Activated T-helper 1 cell treated with anti-CD3 and anti-CD28 coated beads, Interleukin-12 subunit alpha, Interleukin-12 subunit beta, Interleukin-2, Interleukin-4 antibody, amounts not matched to agents 30 ng/mL and 10 ng/mL and 1 ng/mL, durations not matched to agents 14 hours and 24 hours and 36 hours (primary cell): ENCODE measurements around the gene ZDHHC8. TPM values are rescaled to one million over a fixed set of nuclear protein-coding genes. Genes with fewer than 3 reads are reported as not detected.

Experiments used
- DNase-seq: peaks from one replicate; pipeline ENCODE4 v3.0.0; 2021; ENCODE audit warnings: low spot score
- H3K27ac Mint-ChIP-seq: one replicate; pipeline ENCODE4 v1.8.0; 2021; ENCODE audit warnings: mild to moderate bottlenecking, mixed read lengths
- H3K27me3 Mint-ChIP-seq: one replicate; pipeline ENCODE4 v1.8.0; 2022; ENCODE audit warnings: mild to moderate bottlenecking, moderate library complexity, mixed read lengths; ENCODE audit not compliant: insufficient read depth
- H3K36me3 Mint-ChIP-seq: one replicate; pipeline ENCODE4 v1.8.0; 2021; ENCODE audit warnings: low read depth, mixed read lengths
- H3K4me1 Mint-ChIP-seq: one replicate; pipeline ENCODE4 v1.8.0; 2021; ENCODE audit warnings: low read depth, mixed read lengths
- H3K4me3 Mint-ChIP-seq: one replicate; pipeline ENCODE4 v1.8.0; 2021; ENCODE audit warnings: mild to moderate bottlenecking, moderate library complexity, mixed read lengths
- H3K9me3 Mint-ChIP-seq: one replicate; pipeline ENCODE4 v1.8.0; 2021; ENCODE audit warnings: mixed read lengths
- intact Hi-C: fragments of 100-400 bp; cut with micrococcal nuclease; formaldehyde crosslinking; loops from one replicate; pipeline ENCODE4 v1.15.1; 2024
- total RNA-seq: library from RNA; stranded (reverse); gene quantifications from 2 replicates; pipeline ENCODE4 v1.2.3, GENCODE V29; 2022

The ZDHHC8 gene
- total RNA-seq, 1 donor from 2014 or later, result 83.9 TPM

GRCh38 chr22:20174785-20175596 is 43.4 kb downstream of the ZDHHC8 start:
- no peak for DNase-seq
- Mint-ChIP-seq H3K4me3 (no peak overlapping the region), H3K9me3 (no peaks in the 10 kb centered on the region), H3K27ac (no peak overlapping the region), H3K27me3 (no peaks in the 10 kb centered on the region), H3K4me1 (no peaks in the 10 kb centered on the region), H3K36me3 (no peaks in the 10 kb centered on the region)
- intact Hi-C loops, result no loop called here

GRCh38 chr22:20175597-20175900 is 43.9 kb downstream of the ZDHHC8 start:
- intact Hi-C loops, result no loop called here
- Mint-ChIP-seq H3K36me3 (no peaks in the 10 kb centered on the region), H3K27ac (no peak overlapping the region), H3K4me1 (no peaks in the 10 kb centered on the region), H3K27me3 (no peaks in the 10 kb centered on the region), H3K9me3 (no peaks in the 10 kb centered on the region), H3K4me3 (no peak overlapping the region)
- DNase-seq, result no peak

GRCh38 chr22:20176421-20177085 is 44.9 kb downstream of the ZDHHC8 start:
- no peak for DNase-seq
- intact Hi-C loops, result no loop called here
- H3K4me1 Mint-ChIP-seq, result no peaks in the 10 kb centered on the region
- H3K36me3 Mint-ChIP-seq, result no peaks in the 10 kb centered on the region
- H3K27me3 Mint-ChIP-seq, result no peaks in the 10 kb centered on the region
- no peak overlapping the region for H3K4me3 Mint-ChIP-seq
- H3K9me3 Mint-ChIP-seq, result no peaks in the 10 kb centered on the region
- no peak overlapping the region for H3K27ac Mint-ChIP-seq

- H3K36me3 Mint-ChIP-seq, result no peaks in the 10 kb centered on the region
- intact Hi-C loops, result no loop called here
Measured at GRCh38 chr22:20177217-20177911, 45.8 kb downstream of the ZDHHC8 start.

GRCh38 chr22:20178075-20178914 is 46.7 kb downstream of the ZDHHC8 start:
- no peak for DNase-seq
- intact Hi-C loops, result no loop called here
- Mint-ChIP-seq H3K27me3 (no peaks in the 10 kb centered on the region), H3K27ac (no peak overlapping the region), H3K4me3 (no peak overlapping the region), H3K9me3 (no peaks in the 10 kb centered on the region), H3K36me3 (no peaks in the 10 kb centered on the region), H3K4me1 (no peaks in the 10 kb centered on the region)

More at GRCh38 chr22:20177217-20177911, 45.8 kb downstream of the ZDHHC8 start:
- H3K4me1 Mint-ChIP-seq, result no peaks in the 10 kb centered on the region
- no peak overlapping the region for H3K27ac Mint-ChIP-seq
- no peak overlapping the region for H3K4me3 Mint-ChIP-seq
- no peaks in the 10 kb centered on the region for H3K9me3 Mint-ChIP-seq
- DNase-seq, result no peak
- H3K27me3 Mint-ChIP-seq, result no peaks in the 10 kb centered on the region

- no peaks in the 10 kb centered on the region for H3K9me3 Mint-ChIP-seq
- no peaks in the 10 kb centered on the region for H3K27me3 Mint-ChIP-seq
- DNase-seq, result no peak
- no peak overlapping the region for H3K27ac Mint-ChIP-seq
- intact Hi-C loops, result no loop called here
- H3K36me3 Mint-ChIP-seq, result no peaks in the 10 kb centered on the region
- no peak overlapping the region for H3K4me3 Mint-ChIP-seq
- no peaks in the 10 kb centered on the region for H3K4me1 Mint-ChIP-seq
Measured at GRCh38 chr22:20178915-20179227, 47.3 kb downstream of the ZDHHC8 start.

GRCh38 chr22:20179455-20180244 is 48.0 kb downstream of the ZDHHC8 start:
- DNase-seq, result no peak
- Mint-ChIP-seq H3K27me3 (no peaks in the 10 kb centered on the region), H3K9me3 (no peaks in the 10 kb centered on the region), H3K36me3 (no peaks in the 10 kb centered on the region), H3K27ac (no peak overlapping the region), H3K4me3 (no peak overlapping the region), H3K4me1 (no peaks in the 10 kb centered on the region)
- intact Hi-C loops, result no loop called here

- H3K9me3 Mint-ChIP-seq, result no peaks in the 10 kb centered on the region
- H3K27ac Mint-ChIP-seq, result no peak overlapping the region
- H3K27me3 Mint-ChIP-seq, result no peaks in the 10 kb centered on the region
- intact Hi-C loops, result no loop called here
- no peaks in the 10 kb centered on the region for H3K4me1 Mint-ChIP-seq
- no peak overlapping the region for H3K4me3 Mint-ChIP-seq
- no peaks in the 10 kb centered on the region for H3K36me3 Mint-ChIP-seq
- DNase-seq, result no peak
Measured at GRCh38 chr22:20180245-20180630, 48.6 kb downstream of the ZDHHC8 start.

GRCh38 chr22:20180640-20181039 is 49.0 kb downstream of the ZDHHC8 start:
- no peaks in the 10 kb centered on the region for H3K36me3 Mint-ChIP-seq
- no peak for DNase-seq
- intact Hi-C loops, result no loop called here
- H3K4me1 Mint-ChIP-seq, result no peaks in the 10 kb centered on the region
- no peaks in the 10 kb centered on the region for H3K27me3 Mint-ChIP-seq
- no peak overlapping the region for H3K27ac Mint-ChIP-seq
- no peaks in the 10 kb centered on the region for H3K9me3 Mint-ChIP-seq
- H3K4me3 Mint-ChIP-seq, result no peak overlapping the region

- DNase-seq, result no peak
- H3K27me3 Mint-ChIP-seq, result no peaks in the 10 kb centered on the region
- H3K36me3 Mint-ChIP-seq, result no peaks in the 10 kb centered on the region
- H3K9me3 Mint-ChIP-seq, result no peaks in the 10 kb centered on the region
- no peak overlapping the region for H3K4me3 Mint-ChIP-seq
- H3K4me1 Mint-ChIP-seq, result no peaks in the 10 kb centered on the region
- intact Hi-C loops, result no loop called here
- H3K27ac Mint-ChIP-seq, result no peak overlapping the region
Measured at GRCh38 chr22:20181194-20181883, 49.7 kb downstream of the ZDHHC8 start.

GRCh38 chr22:20181884-20182236 is 50.3 kb downstream of the ZDHHC8 start:
- Mint-ChIP-seq H3K4me1 (no peaks in the 10 kb centered on the region), H3K9me3 (no peaks in the 10 kb centered on the region), H3K36me3 (no peaks in the 10 kb centered on the region), H3K27me3 (no peaks in the 10 kb centered on the region), H3K27ac (no peak overlapping the region), H3K4me3 (no peak overlapping the region)
- intact Hi-C loops, result no loop called here
- no peak for DNase-seq

GRCh38 chr22:20182365-20182764 is 50.8 kb downstream of the ZDHHC8 start:
- intact Hi-C loops, result no loop called here
- no peak for DNase-seq
- H3K4me3 Mint-ChIP-seq, result no peak overlapping the region
- no peak overlapping the region for H3K27ac Mint-ChIP-seq
- no peaks in the 10 kb centered on the region for H3K4me1 Mint-ChIP-seq
- no peaks in the 10 kb centered on the region for H3K36me3 Mint-ChIP-seq
- H3K27me3 Mint-ChIP-seq, result no peaks in the 10 kb centered on the region
- no peaks in the 10 kb centered on the region for H3K9me3 Mint-ChIP-seq
